Activated CD8-positive, alpha-beta memory T cell treated with anti-CD3 and anti-CD28 coated beads, Interleukin-2, amount 50 U/mL, for 4 hours (primary cell): ENCODE measurements around the gene VIL1.

Experiments
- DNase-seq: peaks from one replicate; pipeline ENCODE4 v3.0.0-alpha.2; 2020

The VIL1 gene

GRCh38 chr2:218418717-218419458 is at the start of gene VIL1:
VIL1 (plus strand) TSS chr2:218419123; CDS start chr2:218423779, 4,656 bp downstream.
- no peak for DNase-seq

DNA sequence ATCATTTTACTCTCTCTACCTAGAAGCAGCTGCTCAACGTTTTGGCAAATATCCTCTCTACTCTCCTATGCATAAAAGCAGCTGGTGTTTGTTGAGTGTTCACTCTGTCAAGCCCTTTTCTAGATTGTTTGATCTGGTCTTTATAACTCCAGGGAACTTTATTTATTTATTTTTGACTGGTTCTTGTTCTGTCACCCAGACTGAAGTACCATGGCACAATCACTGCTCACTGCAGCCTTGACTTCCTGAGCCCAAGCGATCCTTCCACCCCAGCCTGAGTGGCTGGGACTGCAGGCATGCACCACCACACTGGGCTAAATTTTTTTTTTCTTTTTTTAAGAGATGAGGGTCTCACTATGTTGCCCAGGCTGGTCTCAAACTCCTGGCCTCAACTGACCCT is 49.6 kb upstream of the VIL1 start:
- DNase-seq: no peak

DNA sequence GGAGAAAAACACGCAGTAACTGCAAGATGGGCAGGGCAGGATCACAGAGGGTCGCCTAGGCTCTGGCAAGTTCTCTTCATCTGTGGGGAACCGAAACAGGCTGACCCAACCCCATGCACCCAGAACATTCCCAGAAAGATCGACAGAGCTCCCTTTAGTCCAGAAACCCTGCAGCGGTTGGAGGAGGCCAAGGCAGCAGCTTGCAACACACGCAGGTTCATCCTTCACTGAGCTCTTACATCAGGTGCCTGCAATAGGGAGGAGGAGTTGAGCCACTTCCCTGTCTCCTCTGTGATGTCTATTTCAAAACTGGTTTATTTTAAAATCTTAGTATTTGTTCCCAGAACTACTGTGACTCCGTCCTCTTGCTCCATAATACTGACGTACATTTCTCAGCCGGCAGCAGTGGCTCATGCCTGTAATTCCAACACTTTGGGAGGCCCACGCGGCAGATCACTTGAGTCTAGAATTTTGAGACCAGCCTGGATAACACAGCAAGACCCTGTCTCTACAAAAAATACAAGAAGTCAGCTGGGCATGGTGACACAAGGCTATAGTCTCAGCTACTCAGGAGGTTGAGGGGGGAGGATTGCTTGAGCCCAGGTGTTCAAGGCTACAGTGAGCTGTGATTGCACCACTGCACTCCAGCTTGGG is 48.4 kb upstream of the VIL1 start:
- no peak for DNase-seq

GRCh38 chr2:218371983-218372350 is 47.0 kb upstream of the VIL1 start:
- DNase-seq: no peak

GRCh38 chr2:218374795-218375194 is 44.1 kb upstream of the VIL1 start:
- DNase-seq: no peak

DNA sequence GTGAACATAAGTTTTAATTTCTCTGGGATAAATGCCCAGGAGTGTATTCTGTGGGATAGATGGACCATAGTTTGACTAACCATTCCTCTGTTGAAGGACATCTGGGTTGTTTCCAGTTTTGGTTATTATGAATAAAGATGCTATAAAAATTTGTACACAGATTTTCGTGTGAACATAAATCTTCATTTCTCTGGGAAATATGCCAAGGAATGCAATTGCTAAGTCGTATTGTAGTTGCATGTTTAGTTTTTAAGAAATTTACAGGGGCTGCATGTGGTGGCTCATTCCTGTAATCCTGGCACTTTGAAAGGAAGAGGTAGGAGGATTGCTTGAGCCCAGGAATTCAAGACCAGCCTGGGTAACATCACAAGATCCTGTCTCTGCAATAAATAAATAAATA is 43.7 kb upstream of the VIL1 start:
- no peak for DNase-seq

- no peak for DNase-seq
Observed at GRCh38 chr2:218378053-218378452, 40.9 kb upstream of the VIL1 start.

DNA sequence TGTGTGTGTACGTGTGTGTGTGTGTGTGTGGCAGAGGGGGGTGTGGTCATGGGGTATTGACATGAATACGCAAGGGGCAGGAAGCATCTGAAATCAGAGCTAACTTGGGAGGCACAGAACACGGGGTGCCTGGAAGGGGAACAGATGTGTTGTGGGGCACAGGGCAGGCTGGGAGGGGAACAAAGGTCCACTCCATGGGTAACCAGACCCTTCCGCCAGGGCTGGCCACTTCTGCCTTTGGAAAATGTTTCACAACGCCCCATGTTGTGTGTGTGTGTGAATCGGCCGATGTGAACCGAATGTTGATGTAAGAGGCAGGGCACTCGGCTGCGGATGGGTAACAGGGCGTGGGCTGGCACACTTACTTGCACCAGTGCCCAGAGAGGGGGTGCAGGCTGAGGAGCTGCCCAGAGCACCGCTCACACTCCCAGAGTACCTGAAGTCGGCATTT is 37.0 kb upstream of the VIL1 start, which contains the start of gene SLC11A1:
TSS of gene SLC11A1 (plus strand) at position 358 of the 451 bp plus-strand sequence. CDS start 96 bp downstream, outside the sequence.
- no peak for DNase-seq

- no peak for DNase-seq
Observed at GRCh38 chr2:218382785-218383184, 36.1 kb upstream of the VIL1 start.

DNA sequence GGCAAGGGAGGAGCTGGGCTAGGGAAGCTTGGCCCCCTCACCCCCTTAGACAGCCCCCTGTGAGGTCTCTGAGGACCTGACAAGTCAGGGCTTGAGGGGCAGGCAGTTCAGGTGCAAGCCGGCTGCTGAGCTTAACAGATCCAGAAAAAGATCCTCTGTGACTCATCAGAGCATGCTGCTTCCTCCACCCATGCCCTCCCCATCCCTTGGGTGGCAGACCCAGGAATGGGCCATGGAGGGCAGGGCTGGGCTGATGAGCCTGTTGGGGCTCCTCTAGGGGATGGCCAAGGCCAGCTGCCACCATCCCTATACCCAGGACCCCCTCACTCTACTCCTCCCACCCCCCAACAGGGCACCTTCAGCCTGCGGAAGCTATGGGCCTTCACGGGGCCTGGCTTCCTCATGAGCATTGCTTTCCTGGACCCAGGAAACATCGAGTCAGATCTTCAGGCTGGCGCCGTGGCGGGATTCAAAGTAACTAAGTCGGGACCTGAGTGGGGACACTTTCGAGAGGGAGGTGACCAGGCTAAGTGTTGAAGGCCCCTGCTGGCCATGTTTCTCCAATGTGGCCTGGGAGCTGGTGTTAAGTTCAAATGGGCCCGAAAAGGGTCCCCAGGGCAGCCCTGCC is 34.9 kb upstream of the VIL1 start:
- no peak for DNase-seq

DNA sequence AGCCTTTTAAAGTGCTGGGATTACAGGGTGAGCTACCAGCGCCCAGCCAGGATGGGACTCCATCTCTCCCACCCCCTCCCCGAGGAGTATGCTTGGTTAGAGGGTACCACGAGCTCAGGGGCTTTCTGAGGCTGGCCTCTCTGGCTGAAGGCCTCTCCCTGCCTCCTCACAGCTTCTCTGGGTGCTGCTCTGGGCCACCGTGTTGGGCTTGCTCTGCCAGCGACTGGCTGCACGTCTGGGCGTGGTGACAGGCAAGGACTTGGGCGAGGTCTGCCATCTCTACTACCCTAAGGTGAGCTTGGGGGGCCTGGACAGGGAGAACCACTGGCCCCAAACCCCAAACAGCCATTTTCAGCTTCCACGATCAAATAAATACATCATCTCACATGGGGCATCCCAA is 33.9 kb upstream of the VIL1 start:
- no peak for DNase-seq

DNA sequence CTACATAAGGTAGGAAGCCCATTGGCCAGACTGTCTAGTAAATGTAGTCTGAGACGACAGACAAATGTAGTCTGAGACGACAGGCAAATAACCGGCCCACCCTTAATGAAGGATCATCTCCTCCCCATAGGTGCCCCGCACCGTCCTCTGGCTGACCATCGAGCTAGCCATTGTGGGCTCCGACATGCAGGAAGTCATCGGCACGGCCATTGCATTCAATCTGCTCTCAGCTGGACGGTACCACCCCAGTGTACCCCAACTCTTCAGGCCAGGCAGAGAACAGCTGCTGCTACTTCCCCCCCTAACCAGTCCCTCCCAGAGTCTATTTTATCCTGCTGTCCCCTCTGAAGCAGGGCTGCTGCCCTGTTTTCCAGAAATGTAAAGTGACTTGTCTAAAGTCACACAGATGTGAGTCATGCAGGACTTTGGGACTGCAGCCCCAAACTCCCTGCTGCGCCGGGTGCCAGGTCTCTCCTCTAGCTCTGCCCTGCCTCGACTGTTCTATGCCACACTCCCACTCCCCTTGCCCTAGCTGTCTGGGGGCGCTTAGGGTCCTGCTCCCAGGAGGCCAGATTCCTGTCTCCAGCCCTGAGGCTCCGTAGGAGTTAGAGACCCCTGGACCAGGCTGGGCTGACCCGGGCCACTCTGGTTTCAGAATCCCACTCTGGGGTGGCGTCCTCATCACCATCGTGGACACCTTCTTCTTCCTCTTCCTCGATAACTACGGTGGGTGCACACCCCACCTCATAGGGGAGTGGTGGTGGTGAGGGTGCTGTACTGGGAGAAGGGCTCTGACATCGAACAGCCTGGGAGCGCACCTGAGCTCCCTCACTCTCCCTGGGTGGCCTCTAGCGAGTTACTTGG is 32.2 kb upstream of the VIL1 start:
- DNase-seq: no peak

DNA sequence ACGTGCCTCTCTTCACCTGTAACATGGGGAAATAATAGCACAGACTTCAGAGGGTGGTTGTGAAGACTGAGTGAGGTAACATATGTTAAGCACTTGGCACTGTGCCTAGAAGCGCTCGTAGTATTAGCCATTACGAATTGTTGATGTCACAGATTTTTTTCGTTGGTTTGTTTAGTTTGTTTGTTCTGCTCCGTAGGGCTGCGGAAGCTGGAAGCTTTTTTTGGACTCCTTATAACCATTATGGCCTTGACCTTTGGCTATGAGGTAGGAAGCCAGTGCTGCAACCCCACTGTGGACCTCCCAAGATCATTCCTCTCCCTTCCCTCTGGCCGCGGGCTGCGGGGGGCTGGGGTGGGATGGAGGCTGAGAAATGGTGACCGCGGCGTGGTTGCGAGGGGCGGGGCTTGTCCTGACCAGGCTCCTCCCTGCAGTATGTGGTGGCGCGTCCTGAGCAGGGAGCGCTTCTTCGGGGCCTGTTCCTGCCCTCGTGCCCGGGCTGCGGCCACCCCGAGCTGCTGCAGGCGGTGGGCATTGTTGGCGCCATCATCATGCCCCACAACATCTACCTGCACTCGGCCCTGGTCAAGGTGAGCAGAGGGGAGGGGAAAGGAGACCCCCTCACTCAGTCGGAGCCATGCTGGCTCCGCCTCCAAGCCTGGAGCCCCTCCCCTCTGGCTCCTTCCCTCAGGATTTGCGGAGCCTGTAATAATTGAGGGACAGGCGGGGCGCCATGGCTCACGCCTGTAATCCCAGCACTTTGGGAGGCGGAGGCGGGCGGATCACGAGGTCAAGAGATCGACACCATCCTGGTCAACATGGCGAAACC is 31.3 kb upstream of the VIL1 start:
- no peak for DNase-seq

DNA sequence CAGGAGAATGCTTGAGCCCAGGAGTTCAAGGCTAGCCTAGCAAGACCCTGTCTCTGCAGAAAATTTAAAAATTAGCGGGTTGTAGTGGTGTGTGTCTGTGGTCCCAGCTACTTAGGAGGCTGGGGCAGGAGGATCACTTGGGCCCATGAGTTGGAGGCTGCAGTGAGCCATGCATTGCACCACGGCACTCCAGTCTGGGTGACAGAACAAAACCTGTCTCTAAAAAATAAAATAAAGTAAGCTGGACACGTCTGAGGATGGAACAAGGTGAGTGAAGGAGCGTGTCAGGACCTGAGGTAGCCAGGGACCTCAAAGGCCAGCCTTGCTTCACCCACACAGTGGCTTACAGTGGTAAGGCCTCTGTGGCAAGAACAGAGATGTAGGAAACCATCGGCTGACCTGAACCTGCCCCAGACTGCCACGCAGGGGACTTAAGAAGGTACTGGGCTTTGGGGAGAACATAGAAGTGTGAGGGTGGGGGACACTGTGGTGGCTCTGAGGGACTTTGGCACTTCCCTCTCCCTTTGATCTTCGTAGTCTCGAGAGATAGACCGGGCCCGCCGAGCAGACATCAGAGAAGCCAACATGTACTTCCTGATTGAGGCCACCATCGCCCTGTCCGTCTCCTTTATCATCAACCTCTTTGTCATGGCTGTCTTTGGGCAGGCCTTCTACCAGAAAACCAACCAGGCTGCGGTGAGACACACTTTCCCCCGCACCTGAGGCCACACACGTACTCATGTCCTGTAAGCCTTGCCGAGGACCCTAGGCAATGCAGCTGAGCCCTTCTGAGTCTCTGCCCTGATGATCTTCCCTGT is 29.4 kb upstream of the VIL1 start:
- DNase-seq: no peak

GRCh38 chr2:218391202-218391601 is 27.7 kb upstream of the VIL1 start:
- no peak for DNase-seq

DNA sequence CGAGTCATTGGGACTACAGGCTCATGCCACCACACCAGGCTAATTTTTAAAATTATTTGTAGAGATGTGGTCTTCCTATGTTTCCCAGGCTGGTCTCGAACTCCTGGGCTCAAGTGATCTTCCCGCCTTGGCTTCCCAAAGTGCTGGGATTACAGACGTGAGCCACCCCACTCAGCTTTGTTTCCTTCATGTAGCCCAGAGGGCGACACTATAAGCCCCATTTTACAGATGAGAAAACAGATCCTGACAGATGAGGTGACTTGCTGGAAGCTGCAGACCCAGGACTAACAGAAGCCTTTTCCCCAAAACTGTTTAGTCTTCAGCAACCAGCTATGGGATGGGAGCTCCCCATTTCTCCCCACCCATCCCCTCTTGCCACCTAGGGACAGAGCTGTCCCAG is 26.5 kb upstream of the VIL1 start:
- no peak for DNase-seq

DNA sequence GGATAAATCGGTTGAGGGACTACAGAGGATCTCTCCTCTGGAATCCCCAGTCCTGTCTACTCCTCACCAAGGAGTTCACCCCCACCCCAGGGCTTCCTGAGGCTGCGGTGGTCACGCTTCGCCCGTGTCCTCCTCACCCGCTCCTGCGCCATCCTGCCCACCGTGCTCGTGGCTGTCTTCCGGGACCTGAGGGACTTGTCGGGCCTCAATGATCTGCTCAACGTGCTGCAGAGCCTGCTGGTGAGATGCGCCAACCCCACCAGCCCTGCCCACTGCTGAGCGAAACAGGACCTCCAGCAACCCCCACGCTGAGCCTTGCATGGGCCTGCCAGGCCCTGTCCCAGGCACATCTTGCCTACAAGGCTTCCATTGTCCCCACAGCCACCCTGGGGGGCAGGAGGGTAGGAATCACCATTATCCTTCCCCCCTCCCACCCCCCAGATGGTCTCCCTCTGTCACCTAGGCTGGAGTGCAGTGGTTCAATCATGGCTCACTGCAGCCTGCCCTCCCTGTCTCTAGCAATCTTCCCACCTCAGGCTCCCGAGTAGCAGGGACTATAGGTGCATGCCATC is 25.9 kb upstream of the VIL1 start:
- DNase-seq: no peak

DNA sequence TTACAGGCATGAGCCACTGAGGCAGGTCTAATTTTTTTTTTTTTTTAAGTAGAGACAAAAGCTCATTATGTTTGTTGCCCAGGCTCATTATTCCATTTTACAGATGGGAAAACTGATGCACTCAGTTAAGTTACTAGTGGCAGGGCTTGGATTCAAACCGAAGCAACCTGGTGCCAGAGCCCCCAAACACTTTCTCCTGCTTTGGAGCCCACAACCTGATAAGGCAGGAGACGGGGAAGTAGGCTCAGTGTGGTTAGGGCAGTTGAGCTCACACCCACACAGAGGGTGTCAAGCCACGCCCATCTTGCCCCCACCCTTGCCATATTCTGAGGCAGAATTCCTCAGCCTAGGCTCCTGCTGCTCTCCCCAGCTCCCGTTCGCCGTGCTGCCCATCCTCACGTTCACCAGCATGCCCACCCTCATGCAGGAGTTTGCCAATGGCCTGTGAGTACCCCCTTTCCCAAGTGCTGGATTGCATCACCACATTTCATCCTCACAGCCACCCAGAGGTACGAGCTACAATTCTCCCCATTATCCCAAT is 25.1 kb upstream of the VIL1 start:
- peak; percentile 26 for DNase-seq

- DNase-seq: no peak
Observed at GRCh38 chr2:218394298-218395089, 24.4 kb upstream of the VIL1 start.

GRCh38 chr2:218395090-218395444 is 23.9 kb upstream of the VIL1 start:
- DNase-seq: no peak
